IPS-18a (cell line): Measurements from ENCODE around the gene GOLT1A.

ENCODE experiments used
- H3K27ac ChIP-seq: one replicate; pipeline ENCODE4 v1.5.1; 2013; ENCODE audit warnings: low read length
- H3K27me3 ChIP-seq: one replicate; pipeline ENCODE4 v1.6.1; 2013; ENCODE audit warnings: mild to moderate bottlenecking, low read length; ENCODE audit not compliant: control insufficient read depth, insufficient read depth
- H3K36me3 ChIP-seq: one replicate; pipeline ENCODE4 v1.6.1; 2013; ENCODE audit warnings: low read depth, low read length; ENCODE audit not compliant: control insufficient read depth
- H3K4me1 ChIP-seq: one replicate; pipeline ENCODE4 v1.6.1; 2013; ENCODE audit warnings: low read depth, low read length; ENCODE audit not compliant: control insufficient read depth
- H3K4me3 ChIP-seq: one replicate; pipeline ENCODE4 v1.5.1; 2013; ENCODE audit warnings: low read length
- H3K9ac ChIP-seq: one replicate; pipeline ENCODE4 v1.6.1; 2013; ENCODE audit warnings: mild to moderate bottlenecking, low read length, moderate library complexity
- H3K9me3 ChIP-seq: one replicate; pipeline ENCODE4 v1.6.1; 2013; ENCODE audit warnings: low read depth, low read length; ENCODE audit not compliant: control insufficient read depth

GOLT1A gene

GRCh38 chr1:204197068-204197467 lies 16.7 kb downstream of the GOLT1A start:
- Histone ChIP-seq H3K36me3 (no peaks in the 10 kb centered on the region), H3K9ac (no peak overlapping the region), H3K9me3 (no peaks in the 10 kb centered on the region), H3K27me3 (peaks cover 8% of the 10 kb centered on the region), H3K27ac (no peak overlapping the region), H3K4me1 (no peaks in the 10 kb centered on the region), H3K4me3 (no peak overlapping the region)

GRCh38 chr1:204196068-204196795 lies 17.6 kb downstream of the GOLT1A start, which contains the start of gene KISS1:
Gene KISS1 (minus strand): TSS chr1:204196491. CDS start chr1:204192876, 3,615 bp downstream.
- H3K4me3 ChIP-seq = no peak within 1 kb of the TSS
- peaks cover 8% of the 10 kb centered on the region for H3K27me3 ChIP-seq
- no peaks in the 10 kb centered on the region for H3K9me3 ChIP-seq
- no peak within 1 kb of the TSS for H3K9ac ChIP-seq
- no peaks in the 10 kb centered on the region for H3K4me1 ChIP-seq
- no peak within 1 kb of the TSS for H3K27ac ChIP-seq
- H3K36me3 ChIP-seq = no peaks in the 10 kb centered on the region

GRCh38 chr1:204194771-204195170 lies 19.0 kb downstream of the GOLT1A start:
- H3K36me3 ChIP-seq = no peaks in the 10 kb centered on the region
- H3K4me3 ChIP-seq = no peak overlapping the region
- H3K9me3 ChIP-seq = no peaks in the 10 kb centered on the region
- H3K4me1 ChIP-seq = no peaks in the 10 kb centered on the region
- peaks cover 18% of the 10 kb centered on the region for H3K27me3 ChIP-seq
- no peak overlapping the region for H3K27ac ChIP-seq
- H3K9ac ChIP-seq = no peak overlapping the region

GRCh38 chr1:204194080-204194479 lies 19.7 kb downstream of the GOLT1A start:
- H3K36me3 ChIP-seq = no peaks in the 10 kb centered on the region
- H3K9ac ChIP-seq = no peak overlapping the region
- no peak overlapping the region for H3K27ac ChIP-seq
- no peak overlapping the region for H3K4me3 ChIP-seq
- H3K27me3 ChIP-seq = peaks cover 25% of the 10 kb centered on the region
- no peaks in the 10 kb centered on the region for H3K9me3 ChIP-seq
- no peaks in the 10 kb centered on the region for H3K4me1 ChIP-seq

- Histone ChIP-seq H3K36me3 (no peaks in the 10 kb centered on the region), H3K4me1 (no peaks in the 10 kb centered on the region), H3K27me3 (peaks cover 33% of the 10 kb centered on the region), H3K9ac (no peak overlapping the region), H3K27ac (no peak overlapping the region), H3K4me3 (no peak overlapping the region), H3K9me3 (no peaks in the 10 kb centered on the region)
Observed at GRCh38 chr1:204192589-204193352, 21.0 kb downstream of the GOLT1A start.

- H3K9ac ChIP-seq = no peak overlapping the region
- no peak overlapping the region for H3K27ac ChIP-seq
- no peaks in the 10 kb centered on the region for H3K4me1 ChIP-seq
- H3K4me3 ChIP-seq = no peak overlapping the region
- H3K27me3 ChIP-seq = peaks cover 40% of the 10 kb centered on the region
- H3K9me3 ChIP-seq = no peaks in the 10 kb centered on the region
- no peaks in the 10 kb centered on the region for H3K36me3 ChIP-seq
Observed at GRCh38 chr1:204192046-204192445, 21.7 kb downstream of the GOLT1A start.

GRCh38 chr1:204191456-204191855 lies 22.3 kb downstream of the GOLT1A start:
- peaks cover 44% of the 10 kb centered on the region for H3K27me3 ChIP-seq
- no peak overlapping the region for H3K4me3 ChIP-seq
- no peak overlapping the region for H3K9ac ChIP-seq
- no peaks in the 10 kb centered on the region for H3K36me3 ChIP-seq
- H3K27ac ChIP-seq = no peak overlapping the region
- H3K9me3 ChIP-seq = no peaks in the 10 kb centered on the region
- no peaks in the 10 kb centered on the region for H3K4me1 ChIP-seq

- H3K27me3 ChIP-seq = peaks cover 44% of the 10 kb centered on the region
- H3K9ac ChIP-seq = no peak overlapping the region
- H3K27ac ChIP-seq = no peak overlapping the region
- H3K4me3 ChIP-seq = peak overlapping the region; percentile 42
- no peaks in the 10 kb centered on the region for H3K36me3 ChIP-seq
- no peaks in the 10 kb centered on the region for H3K9me3 ChIP-seq
- no peaks in the 10 kb centered on the region for H3K4me1 ChIP-seq
Observed at GRCh38 chr1:204190212-204191211, 23.3 kb downstream of the GOLT1A start.

- Histone ChIP-seq H3K4me1 (no peaks in the 10 kb centered on the region), H3K4me3 (no peak overlapping the region), H3K36me3 (no peaks in the 10 kb centered on the region), H3K27me3 (peaks cover 44% of the 10 kb centered on the region), H3K9ac (no peak overlapping the region), H3K27ac (no peak overlapping the region), H3K9me3 (no peaks in the 10 kb centered on the region)
Observed at GRCh38 chr1:204188959-204189639, 24.7 kb downstream of the GOLT1A start.

GRCh38 chr1:204186597-204186996 lies 27.2 kb downstream of the GOLT1A start:
- no peak overlapping the region for H3K4me3 ChIP-seq
- H3K9ac ChIP-seq = no peak overlapping the region
- H3K27ac ChIP-seq = no peak overlapping the region
- peaks cover 36% of the 10 kb centered on the region for H3K27me3 ChIP-seq
- H3K36me3 ChIP-seq = no peaks in the 10 kb centered on the region
- no peaks in the 10 kb centered on the region for H3K4me1 ChIP-seq
- no peaks in the 10 kb centered on the region for H3K9me3 ChIP-seq

GRCh38 chr1:204181116-204181515 lies 32.7 kb downstream of the GOLT1A start:
- Histone ChIP-seq H3K27ac (no peak overlapping the region), H3K4me1 (no peaks in the 10 kb centered on the region), H3K27me3 (peaks cover 4% of the 10 kb centered on the region), H3K9me3 (no peaks in the 10 kb centered on the region), H3K4me3 (no peak overlapping the region), H3K9ac (no peak overlapping the region), H3K36me3 (no peaks in the 10 kb centered on the region)
